Activated T-cell treated with anti-CD3 and anti-CD28 coated beads, Interleukin-2, amount 50 U/mL, for 4 hours (primary cell): ENCODE measurements around the gene REP15. TPM values are rescaled to one million over a fixed set of nuclear protein-coding genes. Genes with fewer than 3 reads are reported as not detected.
"Not testable (repeated sequence)": the region's sequence is repeated elsewhere in the genome, so short reads cannot be mapped to it uniquely, and the experiment has no call there.

ENCODE experiments used
- ATAC-seq, 2 donors: fragments of 200-7000 bp; cut with Tn5 transposase; one replicate each; pipeline ENCODE4 v1.10.0; 2021
- DNase-seq: peaks from one replicate; pipeline ENCODE4 v3.0.0-alpha.2; 2020
- H3K27me3 Mint-ChIP-seq: one replicate; pipeline ENCODE4 v1.8.0; 2021; ENCODE audit warnings: low read depth, mixed read lengths
- H3K36me3 Mint-ChIP-seq: one replicate; pipeline ENCODE4 v1.8.0; 2022; ENCODE audit warnings: mixed read lengths; ENCODE audit not compliant: insufficient read depth
- H3K4me1 Mint-ChIP-seq: one replicate; pipeline ENCODE4 v1.8.0; 2021; ENCODE audit warnings: low read depth, mixed read lengths
- H3K4me3 Mint-ChIP-seq: one replicate; pipeline ENCODE4 v1.8.0; 2021; ENCODE audit warnings: mild to moderate bottlenecking, moderate library complexity, mixed read lengths
- H3K9me3 Mint-ChIP-seq: one replicate; pipeline ENCODE4 v1.8.0; 2021; ENCODE audit warnings: mixed read lengths
- total RNA-seq, 3 donors: library from RNA; stranded (reverse); gene quantifications; one replicate each; pipeline ENCODE4 v1.2.1, GENCODE V29; 2021

The REP15 gene
- total RNA-seq, 3 donors from 2014 or later, result 0.35 to 0.38 (median 0.37) TPM

DNA sequence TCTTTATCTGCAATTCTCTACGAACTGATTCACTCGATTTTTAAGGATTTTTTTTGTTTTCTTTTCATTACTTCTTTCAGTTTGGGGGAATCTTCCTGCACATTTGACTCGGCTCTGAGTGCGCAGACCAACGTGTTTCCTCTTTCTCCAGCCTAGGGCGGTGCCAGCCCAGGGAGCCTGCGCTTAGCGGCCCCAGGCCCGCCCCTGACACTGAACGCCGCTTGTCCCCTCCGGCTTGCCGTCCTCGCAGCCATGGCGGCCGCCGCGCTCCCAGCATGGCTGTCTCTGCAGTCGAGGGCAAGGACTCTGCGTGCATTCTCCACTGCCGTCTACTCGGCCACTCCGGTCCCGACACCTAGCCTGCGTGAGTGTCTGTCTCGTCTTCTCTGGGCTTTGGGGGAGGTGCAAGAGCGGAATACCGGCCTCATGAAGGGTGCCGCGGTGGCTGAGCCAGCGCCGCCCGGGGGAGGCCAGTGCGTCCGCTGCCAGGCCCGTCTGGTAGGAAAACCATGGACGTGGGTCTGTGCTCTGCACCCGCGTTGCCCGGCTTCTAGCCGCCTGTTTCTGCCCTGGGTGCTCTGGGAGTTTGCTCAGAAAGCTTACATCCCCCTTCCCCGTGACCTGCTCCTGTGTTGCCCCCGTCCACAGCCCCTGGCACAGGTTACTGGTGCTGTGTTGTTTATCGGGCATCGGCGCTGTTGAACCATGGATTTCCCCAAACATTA is 14.5 kb downstream of the REP15 start, which contains the start of gene MRPS35:
Gene MRPS35 (plus strand): TSS at position 241 of the 725 bp plus-strand sequence. CDS start 12 bp downstream, at position 253.
- peaks cover 1% of the 10 kb centered on the region for H3K27me3 Mint-ChIP-seq
- H3K4me1 Mint-ChIP-seq, result peaks cover 23% of the 10 kb centered on the region
- H3K36me3 Mint-ChIP-seq, result peaks cover 14% of the 10 kb centered on the region
- ATAC-seq, result peak; percentile 98
- no peaks in the 10 kb centered on the region for H3K9me3 Mint-ChIP-seq
- peak within 1 kb of the TSS; percentile 97 for H3K4me3 Mint-ChIP-seq
- peak; percentile 87 for DNase-seq

DNA sequence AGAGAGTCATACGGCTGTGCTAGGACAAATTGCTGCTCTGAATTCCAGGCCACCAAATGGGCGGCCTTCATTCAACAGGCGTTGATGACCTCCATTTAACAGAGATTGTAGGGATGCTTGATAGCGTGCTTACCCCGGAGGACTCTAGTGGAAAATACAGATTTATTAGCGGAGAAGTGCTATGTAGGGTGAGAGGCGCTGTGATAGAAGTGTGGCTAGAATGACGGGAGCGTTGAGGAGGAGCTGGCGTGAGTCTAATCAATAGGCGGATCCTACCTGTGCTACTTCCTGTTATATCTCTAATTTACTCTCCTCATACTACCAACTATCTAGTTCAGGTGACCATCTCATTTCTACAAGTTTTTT is 15.1 kb downstream of the REP15 start:
- Mint-ChIP-seq H3K4me1 (peaks cover 23% of the 10 kb centered on the region), H3K9me3 (no peaks in the 10 kb centered on the region), H3K27me3 (no peaks in the 10 kb centered on the region), H3K36me3 (peaks cover 16% of the 10 kb centered on the region), H3K4me3 (peak overlapping the region; percentile 97)
- no peak for DNase-seq
- peak; percentile 22 to 23 for ATAC-seq

DNA sequence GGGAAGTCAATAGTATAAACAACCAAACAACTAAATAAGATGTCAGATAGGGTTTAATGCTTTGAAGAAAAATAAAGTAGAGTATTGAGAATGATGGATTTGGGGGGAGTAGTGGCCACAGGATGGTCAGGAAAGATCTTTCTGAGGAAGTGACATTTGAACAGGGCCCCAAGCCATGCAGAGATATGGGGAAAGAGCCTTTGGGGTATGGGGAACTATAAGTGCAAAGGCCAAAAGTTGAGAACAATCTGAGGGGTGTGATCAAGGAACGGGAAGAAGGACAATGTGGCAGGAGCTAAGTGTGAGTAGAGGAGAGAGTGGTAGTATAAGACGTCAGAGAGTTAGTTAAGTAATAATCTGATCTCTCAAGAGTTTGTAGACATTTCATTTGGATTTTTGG is 15.7 kb downstream of the REP15 start:
- Mint-ChIP-seq H3K36me3 (peaks cover 17% of the 10 kb centered on the region), H3K9me3 (no peaks in the 10 kb centered on the region), H3K4me1 (peaks cover 23% of the 10 kb centered on the region), H3K4me3 (peak overlapping the region; percentile 97), H3K27me3 (no peaks in the 10 kb centered on the region)
- no peak for ATAC-seq
- DNase-seq, result no peak

DNA sequence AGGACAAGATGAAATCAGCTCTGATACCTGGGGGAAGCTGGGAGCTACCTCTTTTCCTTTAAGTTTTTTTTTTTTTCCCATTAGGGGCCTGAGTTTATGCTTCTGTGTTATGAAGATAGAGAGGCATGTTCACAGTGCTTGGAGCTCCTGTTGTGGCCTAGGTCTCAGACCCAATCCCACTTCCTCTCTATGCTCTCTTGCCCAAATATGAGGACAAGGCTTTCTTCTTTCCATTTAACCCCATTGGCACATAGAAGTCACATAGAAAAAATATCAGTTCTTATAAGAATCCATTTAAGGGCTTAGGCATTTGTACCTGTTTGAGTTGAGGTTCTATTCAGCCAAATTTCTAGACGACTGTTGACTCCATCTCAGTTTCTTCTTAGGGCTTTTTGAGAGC is 27.0 kb downstream of the REP15 start:
- Mint-ChIP-seq H3K4me1 (peaks cover 2% of the 10 kb centered on the region), H3K36me3 (peaks cover 22% of the 10 kb centered on the region), H3K4me3 (no peak overlapping the region), H3K9me3 (no peaks in the 10 kb centered on the region), H3K27me3 (no peaks in the 10 kb centered on the region)
- no peak for ATAC-seq
- no peak for DNase-seq

- no peaks in the 10 kb centered on the region for H3K4me1 Mint-ChIP-seq
- no peaks in the 10 kb centered on the region for H3K27me3 Mint-ChIP-seq
- ATAC-seq (no peak), DNase-seq (no peak)
- no peaks in the 10 kb centered on the region for H3K9me3 Mint-ChIP-seq
- peaks cover 29% of the 10 kb centered on the region for H3K36me3 Mint-ChIP-seq
- no peak overlapping the region for H3K4me3 Mint-ChIP-seq
Measured at GRCh38 chr12:27730097-27730588, 33.9 kb downstream of the REP15 start.

DNA sequence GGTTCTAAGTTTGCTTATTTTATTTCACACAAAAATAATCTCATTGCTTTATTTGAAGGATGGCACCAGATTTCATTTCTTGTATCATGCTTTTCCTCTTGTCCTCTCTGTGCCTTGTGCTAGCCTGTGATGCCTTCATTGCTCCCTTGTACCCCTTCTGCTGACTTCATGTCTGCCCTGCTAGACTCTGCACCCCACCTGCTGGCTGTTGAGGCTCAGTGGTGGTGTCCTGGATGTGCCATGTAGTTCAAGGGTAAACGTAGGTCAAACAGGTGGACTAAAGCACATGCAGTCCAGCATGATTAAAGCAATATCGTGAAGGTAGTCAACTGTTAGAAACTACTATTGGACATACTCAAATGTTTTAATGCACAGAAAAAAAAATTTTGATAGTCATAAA is 36.0 kb downstream of the REP15 start:
- peaks cover 34% of the 10 kb centered on the region for H3K36me3 Mint-ChIP-seq
- DNase-seq, result no peak
- no peak for ATAC-seq
- no peaks in the 10 kb centered on the region for H3K27me3 Mint-ChIP-seq
- H3K4me3 Mint-ChIP-seq, result no peak overlapping the region
- no peaks in the 10 kb centered on the region for H3K4me1 Mint-ChIP-seq
- no peaks in the 10 kb centered on the region for H3K9me3 Mint-ChIP-seq

DNA sequence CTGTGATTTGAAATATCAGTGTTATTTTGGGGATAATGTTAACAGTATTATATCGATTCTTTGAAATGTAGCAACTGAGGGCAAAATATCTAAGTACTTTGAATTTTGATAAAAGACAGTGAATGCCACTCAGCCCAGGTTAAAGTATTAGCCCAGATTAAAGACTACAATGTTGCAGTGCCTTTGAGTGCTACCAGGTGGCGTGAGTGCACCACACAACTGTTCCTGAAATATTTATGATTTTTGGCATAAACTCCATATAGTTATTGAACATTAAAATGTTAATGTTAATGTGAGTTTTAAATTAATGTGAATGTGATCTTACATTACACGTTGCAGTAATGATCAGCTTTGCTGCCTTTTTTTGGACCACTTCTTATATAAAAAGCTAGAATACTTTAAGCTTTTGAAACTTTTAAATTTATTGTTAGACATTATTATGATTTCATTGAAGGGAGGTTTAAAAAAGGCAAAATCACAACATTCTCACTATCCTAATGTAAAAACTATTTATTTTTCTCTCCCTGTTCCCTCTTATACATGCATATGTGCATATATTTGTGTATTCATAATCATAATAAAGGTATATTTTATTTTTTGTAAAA is 36.9 kb downstream of the REP15 start:
- Mint-ChIP-seq H3K27me3 (no peaks in the 10 kb centered on the region), H3K4me3 (no peak overlapping the region), H3K36me3 (peaks cover 38% of the 10 kb centered on the region), H3K4me1 (no peaks in the 10 kb centered on the region), H3K9me3 (no peaks in the 10 kb centered on the region)
- ATAC-seq (peak; percentile 56 to 66), DNase-seq (peak; percentile 25)

GRCh38 chr12:27733791-27734190 is 37.5 kb downstream of the REP15 start:
- no peaks in the 10 kb centered on the region for H3K9me3 Mint-ChIP-seq
- peaks cover 36% of the 10 kb centered on the region for H3K36me3 Mint-ChIP-seq
- no peak overlapping the region for H3K4me3 Mint-ChIP-seq
- DNase-seq (no peak), ATAC-seq (no peak)
- H3K27me3 Mint-ChIP-seq, result no peaks in the 10 kb centered on the region
- H3K4me1 Mint-ChIP-seq, result no peaks in the 10 kb centered on the region

DNA sequence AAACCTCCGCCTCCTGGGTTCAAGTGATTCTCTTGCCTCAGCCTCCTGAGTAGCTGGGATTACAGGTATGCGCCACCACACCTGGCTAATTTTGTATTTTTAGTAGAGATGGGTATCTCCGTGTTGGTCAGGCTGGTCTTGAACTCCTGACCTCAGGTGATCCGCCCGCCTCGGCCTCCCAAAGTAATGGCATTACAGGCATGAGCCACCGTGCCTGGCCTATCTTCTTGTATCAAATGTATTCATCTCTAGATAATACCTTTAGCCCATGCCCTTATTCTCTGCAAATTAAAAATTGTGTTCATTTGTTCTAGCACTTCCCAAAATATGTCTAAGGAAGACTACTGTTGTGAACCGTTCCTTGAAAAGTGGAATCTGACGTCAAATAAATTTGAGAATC is 38.1 kb downstream of the REP15 start:
- not testable (repeated sequence) for DNase-seq, ATAC-seq, H3K27me3 Mint-ChIP-seq, H3K9me3 Mint-ChIP-seq, H3K4me3 Mint-ChIP-seq, H3K4me1 Mint-ChIP-seq
- H3K36me3 Mint-ChIP-seq, result peaks cover 39% of the 10 kb centered on the region

DNA sequence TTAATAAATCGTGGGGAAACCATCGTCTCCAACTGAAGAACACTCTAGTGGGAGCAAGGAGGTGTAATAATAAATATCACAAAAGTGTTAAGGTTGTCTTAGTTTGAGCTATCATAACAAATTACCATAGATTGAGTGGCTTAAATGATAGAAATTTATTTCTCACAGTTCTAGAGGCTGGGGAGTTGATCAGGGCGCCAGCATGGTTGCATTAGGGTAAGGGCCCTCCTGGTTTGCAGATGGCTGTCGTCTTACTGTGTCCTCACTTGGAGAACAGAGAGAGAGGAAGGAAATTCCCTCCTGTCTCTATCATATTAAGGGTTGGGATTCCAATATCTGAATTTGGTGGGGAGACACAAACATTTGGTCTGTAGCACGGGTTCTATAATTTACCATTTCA is 47.4 kb downstream of the REP15 start:
- ATAC-seq, result no peak
- Mint-ChIP-seq H3K4me3 (no peak overlapping the region), H3K36me3 (peaks cover 42% of the 10 kb centered on the region), H3K4me1 (no peaks in the 10 kb centered on the region), H3K27me3 (no peaks in the 10 kb centered on the region), H3K9me3 (no peaks in the 10 kb centered on the region)
- no peak for DNase-seq

GRCh38 chr12:27745734-27746133 is 49.5 kb downstream of the REP15 start:
- not testable (repeated sequence) for H3K4me3 Mint-ChIP-seq, H3K4me1 Mint-ChIP-seq, DNase-seq, H3K9me3 Mint-ChIP-seq, H3K27me3 Mint-ChIP-seq, ATAC-seq
- H3K36me3 Mint-ChIP-seq, result peaks cover 36% of the 10 kb centered on the region

Other genes with a start within 250 kb of the REP15 start
- gene SMCO2, start 249.7 kb upstream of the REP15 start, total RNA-seq, result not detected
- 10 to 100 TPM in 2 of 3 donors, 1 to 10 TPM in 1; 7.4 to 11.6 (median 10.9) TPM for gene PPFIBP1, start 172.2 kb upstream of the REP15 start, total RNA-seq
- gene MRPS35, start 14.4 kb downstream of the REP15 start, total RNA-seq, result 10 to 100 TPM; 75.2 to 79.6 (median 79.1) TPM
- gene KLHL42, start 83.8 kb downstream of the REP15 start, total RNA-seq, result 10 to 100 TPM; 11.7 to 14.3 (median 14.0) TPM
- not detected for gene MANSC4, start 83.8 kb downstream of the REP15 start, total RNA-seq